GM12892 (cell line): ENCODE data around the gene TPST2.

Experiments used
- DNase-seq: peaks from one replicate; pipeline ENCODE4 v3.0.0; 2011; ENCODE audit not compliant: insufficient read length
- FAIRE-seq: peaks from 2 replicates; lab custom pipeline; 2011; peaks lifted over from hg19 to GRCh38; lab: Jason Lieb, UNC
- POLR2A ChIP-seq: IDR thresholded peaks from 2 replicates; pipeline ENCODE4 v1.6.1; 2011; ENCODE audit warnings: low read depth, low read length, control low read depth
- POLR2AphosphoS5 ChIP-seq: IDR thresholded peaks from 2 replicates; pipeline ENCODE4 v1.6.1; 2011; ENCODE audit warnings: low read depth, low read length, control low read depth
- TAF1 ChIP-seq: IDR thresholded peaks from 2 replicates; pipeline ENCODE4 v1.6.1; 2011; ENCODE audit warnings: low read depth, mild to moderate bottlenecking, control low read depth, low read length, borderline replicate concordance

TPST2 gene

GRCh38 chr22:26587991-26588613 is 1.8 kb downstream of the TPST2 start:
- no peak for FAIRE-seq
- TF ChIP-seq POLR2A: no peak
- no peak for TF ChIP-seq POLR2AphosphoS5
- TF ChIP-seq TAF1: no peak
- DNase-seq: no peak

GRCh38 chr22:26586556-26587325 is 3.2 kb downstream of the TPST2 start:
- no peak for DNase-seq
- FAIRE-seq: no peak
- TF ChIP-seq POLR2AphosphoS5 (no peak), POLR2A (no peak), TAF1 (no peak)

GRCh38 chr22:26585104-26585790 is 4.7 kb downstream of the TPST2 start:
- no peak for TF ChIP-seq POLR2A
- TF ChIP-seq POLR2AphosphoS5: no peak
- no peak for TF ChIP-seq TAF1
- DNase-seq: no peak
- no peak for FAIRE-seq

- TF ChIP-seq TAF1 (no peak), POLR2AphosphoS5 (no peak), POLR2A (no peak)
- DNase-seq (no peak), FAIRE-seq (no peak)
These were observed 5.9 kb downstream of the TPST2 start for GRCh38 chr22:26584010-26584409.

GRCh38 chr22:26581633-26582168 is 8.2 kb downstream of the TPST2 start:
- no peak for FAIRE-seq
- no peak for DNase-seq
- TF ChIP-seq TAF1 (no peak), POLR2A (no peak), POLR2AphosphoS5 (no peak)

GRCh38 chr22:26581026-26581425 is 8.9 kb downstream of the TPST2 start:
- TF ChIP-seq TAF1 (no peak), POLR2AphosphoS5 (no peak), POLR2A (0 out of 2 replicates have a peak, but pooled peaks have one; percentile 28)
- no peak for FAIRE-seq

GRCh38 chr22:26580240-26580962 is 9.5 kb downstream of the TPST2 start:
- FAIRE-seq (no peak), DNase-seq (no peak)
- TF ChIP-seq POLR2AphosphoS5 (no peak), TAF1 (no peak), POLR2A (no peak)

More at GRCh38 chr22:26581026-26581425, 8.9 kb downstream of the TPST2 start:
- DNase-seq: no peak

- FAIRE-seq: peak; percentile 82
- TF ChIP-seq TAF1 (no peak), POLR2AphosphoS5 (peak; percentile 57), POLR2A (no peak)
- peak; percentile 58 for DNase-seq
These were observed 10.5 kb downstream of the TPST2 start for GRCh38 chr22:26579331-26579886.

- no peak for TF ChIP-seq TAF1
- FAIRE-seq (no peak), DNase-seq (no peak)
These were observed 12.9 kb downstream of the TPST2 start for GRCh38 chr22:26577081-26577480.

- FAIRE-seq (no peak), DNase-seq (no peak)
- TF ChIP-seq POLR2A (no peak), POLR2AphosphoS5 (no peak), TAF1 (no peak)
These were observed 13.8 kb downstream of the TPST2 start for GRCh38 chr22:26576026-26576680.
